IPS-18c (cell line): ENCODE results near the gene MYO15A.

Source experiments
- H3K4me3 ChIP-seq: 2 replicates; pipeline ENCODE4 v1.7.0; 2013; ENCODE audit warnings: low read depth, mild to moderate bottlenecking, low read length, moderate library complexity; ENCODE audit not compliant: insufficient read depth
- H3K9me3 ChIP-seq: one replicate; pipeline ENCODE4 v1.6.1; 2013; ENCODE audit warnings: mild to moderate bottlenecking, low read length, moderate library complexity; ENCODE audit not compliant: control insufficient read depth, insufficient read depth

Gene MYO15A

GRCh38 chr17:18093616-18094408, 14.7 kb upstream of the MYO15A start:
- H3K9me3 ChIP-seq: no peaks in the 10 kb centered on the region

DNA sequence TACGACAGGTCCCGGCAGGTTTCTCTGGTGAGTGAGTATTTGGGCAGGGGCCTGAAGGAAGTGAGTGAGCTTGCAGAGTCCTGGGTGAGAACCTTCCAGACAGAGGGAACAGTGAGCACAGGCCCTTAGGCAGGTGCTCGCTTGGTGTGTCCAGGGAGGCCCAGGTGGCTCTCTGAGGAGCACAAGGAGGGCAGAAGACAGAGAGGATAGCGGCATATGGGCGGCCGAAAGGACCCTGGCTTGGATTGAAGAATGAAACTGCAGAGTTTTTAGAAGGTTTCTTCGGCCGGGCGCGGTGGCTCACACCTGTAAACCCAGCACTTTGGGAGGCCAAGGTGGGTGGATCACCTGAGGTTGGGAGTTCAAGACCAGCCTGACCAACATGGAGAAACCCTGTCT, 14.1 kb upstream of the MYO15A start:
- Histone ChIP-seq H3K4me3 (no peak overlapping the region), H3K9me3 (no peaks in the 10 kb centered on the region)

More at GRCh38 chr17:18093616-18094408, 14.7 kb upstream of the MYO15A start:
- no peak overlapping the region for H3K4me3 ChIP-seq

DNA sequence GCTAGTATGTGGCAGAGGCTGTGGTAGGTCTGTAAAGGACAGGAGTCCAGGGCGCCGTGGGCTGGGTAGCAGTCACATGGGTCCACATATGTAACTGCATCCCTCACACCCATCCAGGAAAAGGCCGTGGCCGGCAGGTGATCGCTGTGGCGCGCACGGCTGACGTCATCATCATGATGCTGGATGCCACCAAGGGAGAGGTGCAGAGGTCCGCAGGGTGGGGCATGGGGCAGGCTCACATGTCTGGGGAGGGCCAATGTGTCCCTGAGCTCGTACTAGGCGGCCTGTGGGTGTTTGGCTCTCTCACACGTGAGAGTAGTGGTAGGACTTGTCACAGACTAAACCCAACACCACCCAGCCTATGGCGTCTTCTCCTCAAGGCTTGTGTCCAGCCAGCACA, 9.0 kb upstream of the MYO15A start:
- no peak overlapping the region for H3K4me3 ChIP-seq

GRCh38 chr17:18100616-18101015, 7.9 kb upstream of the MYO15A start:
- H3K9me3 ChIP-seq: no peaks in the 10 kb centered on the region
- H3K4me3 ChIP-seq: no peak overlapping the region

More for the DNA sequence above, 9.0 kb upstream of the MYO15A start:
- no peaks in the 10 kb centered on the region for H3K9me3 ChIP-seq

- no peaks in the 10 kb centered on the region for H3K9me3 ChIP-seq
- H3K4me3 ChIP-seq: no peak overlapping the region
Observed at GRCh38 chr17:18101828-18102227, 6.7 kb upstream of the MYO15A start.

- H3K4me3 ChIP-seq: no peak overlapping the region
Observed at GRCh38 chr17:18102640-18103039, 5.9 kb upstream of the MYO15A start.

DNA sequence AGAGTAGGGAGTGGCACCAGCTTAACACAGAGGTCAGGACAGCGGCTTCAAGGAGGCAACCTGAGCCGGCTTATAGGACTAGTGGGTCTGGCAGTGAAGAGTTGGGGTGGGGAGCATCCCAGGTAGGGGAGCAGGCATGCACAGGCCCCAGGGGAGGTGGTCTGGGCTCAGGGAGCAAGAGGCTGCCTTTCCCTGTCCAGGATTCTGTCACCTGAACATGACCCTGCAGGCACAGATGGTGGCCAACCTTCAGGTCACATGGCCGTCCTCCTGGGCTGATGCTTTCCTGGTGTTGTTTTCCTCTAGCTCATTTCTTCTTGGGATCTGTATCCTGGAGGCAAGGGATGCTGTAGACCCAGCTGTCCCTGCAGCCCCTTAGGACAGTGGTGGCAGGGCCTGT, 3.5 kb upstream of the MYO15A start:
- no peaks in the 10 kb centered on the region for H3K9me3 ChIP-seq
- H3K4me3 ChIP-seq: no peak overlapping the region

More at GRCh38 chr17:18102640-18103039, 5.9 kb upstream of the MYO15A start:
- no peaks in the 10 kb centered on the region for H3K9me3 ChIP-seq

DNA sequence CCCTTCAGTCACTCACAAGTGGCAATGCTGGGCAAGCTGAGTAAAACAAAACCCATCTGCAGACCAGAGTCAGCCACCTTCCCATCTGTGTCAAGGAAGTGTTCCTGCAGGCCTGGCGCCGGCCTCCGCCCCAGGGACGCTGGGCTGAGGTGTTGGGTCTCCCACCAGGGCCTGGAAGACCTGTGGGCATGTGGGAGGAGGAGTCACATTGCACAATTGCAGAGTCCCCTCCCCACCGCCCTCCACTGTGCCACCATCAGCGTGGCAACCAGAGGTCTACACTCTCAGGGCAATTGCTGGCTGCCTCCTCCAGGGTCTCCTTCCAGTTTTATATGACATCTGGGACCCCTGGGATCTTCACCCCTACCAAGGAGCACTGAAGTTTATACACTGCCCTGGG, 3.0 kb upstream of the MYO15A start:
- Histone ChIP-seq H3K4me3 (no peak overlapping the region), H3K9me3 (no peaks in the 10 kb centered on the region)

GRCh38 chr17:18106211-18106610, 2.3 kb upstream of the MYO15A start:
- H3K9me3 ChIP-seq: no peaks in the 10 kb centered on the region
- H3K4me3 ChIP-seq: no peak overlapping the region

GRCh38 chr17:18107061-18107790, 1.3 kb upstream of the MYO15A start:
- H3K4me3 ChIP-seq: no peak overlapping the region
- H3K9me3 ChIP-seq: peaks cover 2% of the 10 kb centered on the region

- H3K4me3 ChIP-seq: no peak overlapping the region
Observed at GRCh38 chr17:18107971-18108370, 585 bp upstream of the MYO15A start.

DNA sequence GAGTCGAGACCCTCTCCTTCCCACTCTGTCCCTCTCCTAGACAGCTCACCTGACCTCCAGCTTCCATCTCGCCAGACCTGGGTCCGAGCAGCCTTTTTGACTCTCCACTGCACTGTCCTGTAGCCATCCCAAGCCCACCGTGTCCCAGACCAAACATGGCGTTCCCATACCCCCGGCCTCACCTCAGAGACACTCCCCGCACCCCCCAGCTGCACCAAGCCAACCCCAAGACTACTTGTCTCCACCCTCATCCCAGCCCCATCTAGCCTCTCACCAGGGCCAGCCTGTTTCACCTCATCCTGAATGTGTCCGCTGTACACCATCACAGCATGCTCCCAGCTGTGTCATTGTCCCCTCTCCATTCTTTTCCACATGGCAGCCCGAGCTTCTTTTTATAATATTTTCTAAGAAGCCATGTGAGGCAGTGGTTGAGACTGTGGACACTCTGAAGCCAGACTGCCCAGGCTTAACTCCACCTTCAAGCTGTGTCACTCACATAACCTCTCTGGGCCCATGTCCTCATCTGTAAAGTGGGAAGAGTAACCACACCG, 1.5 kb downstream of the MYO15A start:
- Histone ChIP-seq H3K9me3 (peaks cover 2% of the 10 kb centered on the region), H3K4me3 (no peak overlapping the region)

More at GRCh38 chr17:18107971-18108370, 585 bp upstream of the MYO15A start:
- peaks cover 2% of the 10 kb centered on the region for H3K9me3 ChIP-seq

- no peak overlapping the region for H3K4me3 ChIP-seq
- H3K9me3 ChIP-seq: peaks cover 2% of the 10 kb centered on the region
Observed at GRCh38 chr17:18110636-18111145, 2.1 kb downstream of the MYO15A start.

DNA sequence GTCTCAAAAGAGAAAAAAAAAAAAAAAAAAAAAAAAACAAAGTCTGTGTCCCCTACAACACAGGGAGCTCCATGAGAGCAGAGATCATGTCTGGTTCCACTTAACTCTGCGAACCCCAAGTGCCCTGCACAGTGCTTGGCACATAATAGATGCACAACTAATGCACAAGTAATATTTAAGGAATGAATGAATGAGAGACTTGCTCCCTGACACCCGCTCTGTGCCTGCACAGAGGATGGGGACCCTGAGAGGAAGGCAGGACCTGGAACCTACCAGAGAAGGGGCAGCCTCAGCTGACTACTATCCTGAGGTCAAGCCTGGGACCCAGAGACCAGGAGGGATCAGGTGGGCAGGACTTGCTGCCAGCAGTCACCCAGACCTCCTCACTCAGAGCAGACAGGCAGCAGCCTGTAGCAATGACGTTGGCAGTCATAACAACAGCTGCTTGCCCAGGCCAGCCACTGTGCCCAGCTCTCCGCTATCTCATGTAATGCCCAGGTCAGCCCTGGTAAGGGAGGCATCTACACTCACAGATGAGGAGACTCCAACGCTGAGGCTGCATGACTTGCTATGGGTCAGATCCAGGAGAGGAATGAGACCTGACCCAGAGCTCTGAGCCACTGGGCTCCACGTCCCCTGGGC, 2.9 kb downstream of the MYO15A start:
- Histone ChIP-seq H3K9me3 (peaks cover 2% of the 10 kb centered on the region), H3K4me3 (no peak overlapping the region)

GRCh38 chr17:18115517-18115916, 7.0 kb downstream of the MYO15A start:
- peaks cover 7% of the 10 kb centered on the region for H3K9me3 ChIP-seq
- H3K4me3 ChIP-seq: no peak overlapping the region

DNA sequence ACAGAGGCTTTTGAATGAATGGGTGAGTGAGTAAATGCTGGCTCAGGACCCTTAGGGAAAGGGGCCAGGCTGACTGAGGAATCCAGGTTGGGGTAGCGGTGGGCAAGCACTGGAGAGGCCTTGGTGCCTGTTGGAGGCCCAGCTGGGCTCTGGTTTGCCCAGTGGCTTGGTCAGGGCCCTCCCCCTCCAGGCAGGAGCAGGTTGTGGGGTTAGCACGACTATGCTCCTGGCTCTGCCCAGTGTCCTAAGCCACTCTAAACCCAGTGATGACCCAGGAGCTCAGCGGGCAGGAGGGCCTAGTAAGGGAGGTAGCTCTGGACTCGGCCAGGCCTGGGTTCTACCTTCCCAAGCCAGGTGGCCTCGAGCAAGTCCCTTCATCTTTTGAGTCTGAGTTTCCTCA, 7.5 kb downstream of the MYO15A start:
- peaks cover 7% of the 10 kb centered on the region for H3K9me3 ChIP-seq
- H3K4me3 ChIP-seq: no peak overlapping the region

DNA sequence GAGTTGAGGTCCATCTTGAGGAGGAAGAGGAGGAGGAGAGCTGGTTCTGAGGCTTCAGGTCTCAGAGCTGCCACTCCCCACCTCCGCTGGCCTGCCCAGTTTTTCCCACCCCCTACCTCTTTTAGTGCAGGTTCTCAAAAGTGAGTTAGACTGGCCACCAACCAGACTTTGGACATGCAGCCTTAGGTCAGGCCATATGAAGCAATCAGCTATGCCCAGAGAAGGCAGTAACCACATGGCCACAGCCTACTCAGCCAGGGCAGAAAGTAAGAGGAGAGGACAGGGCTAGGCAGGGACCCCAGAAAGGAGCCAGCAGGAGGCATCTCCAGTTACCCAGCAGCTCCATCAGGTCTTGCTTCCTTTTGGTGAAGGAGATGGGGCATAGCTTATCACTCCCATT, 9.0 kb downstream of the MYO15A start:
- Histone ChIP-seq H3K9me3 (peaks cover 5% of the 10 kb centered on the region), H3K4me3 (no peak overlapping the region)
